NCI-H187 (cell line): ENCODE results near the gene GRIN3B.

ENCODE experiments used
- DNase-seq, 2 experiments: peaks; one replicate each; lab custom pipeline; 2025; lab: John Stamatoyannopoulos, UW

Gene GRIN3B

GRCh38 chr19:1007399-1008251, 7.4 kb downstream of the GRIN3B start:
- DNase-seq: no peak

GRCh38 chr19:1008268-1009040, 8.2 kb downstream of the GRIN3B start:
- no peak for DNase-seq

- no peak for DNase-seq
These were observed 9.1 kb downstream of the GRIN3B start for GRCh38 chr19:1009041-1009980.

- DNase-seq: no peak
These were observed 9.8 kb downstream of the GRIN3B start for GRCh38 chr19:1009981-1010538.

- no peak for DNase-seq
These were observed 10.6 kb downstream of the GRIN3B start for GRCh38 chr19:1010586-1011510.

GRCh38 chr19:1011831-1012333, 11.7 kb downstream of the GRIN3B start:
- DNase-seq: no peak

- DNase-seq: no peak
These were observed 12.1 kb downstream of the GRIN3B start for GRCh38 chr19:1012334-1012733.

GRCh38 chr19:1013218-1013617, 13.0 kb downstream of the GRIN3B start:
- no peak for DNase-seq

GRCh38 chr19:1014161-1015060, 14.2 kb downstream of the GRIN3B start:
- no peak for DNase-seq

- DNase-seq: no peak
These were observed 15.0 kb downstream of the GRIN3B start for GRCh38 chr19:1015061-1015781.

- DNase-seq: no peak
These were observed 15.8 kb downstream of the GRIN3B start for GRCh38 chr19:1015782-1016646.

GRCh38 chr19:1016647-1017114, 16.5 kb downstream of the GRIN3B start:
- DNase-seq: no peak

- no peak for DNase-seq
These were observed 17.1 kb downstream of the GRIN3B start for GRCh38 chr19:1017115-1017905.

- no peak for DNase-seq
These were observed 17.7 kb downstream of the GRIN3B start for GRCh38 chr19:1017906-1018305.

- no peak for DNase-seq
These were observed 18.2 kb downstream of the GRIN3B start for GRCh38 chr19:1018393-1018792.

GRCh38 chr19:1018932-1019615, 18.9 kb downstream of the GRIN3B start:
- no peak for DNase-seq
